Measurements from ENCODE around the gene TIMELESS.
"Not testable (repeated sequence)": the region's sequence is repeated elsewhere in the genome, so short reads cannot be mapped to it uniquely, and the experiment has no call there.

TIMELESS gene

GRCh38 chr12:56448860-56449621, at the start of gene TIMELESS:
Gene TIMELESS, minus strand, starts transcription at chr12:56449426. Its CDS starts 15,256 bp downstream, at chr12:56434170.
- TF ChIP-seq, protein P1, sequence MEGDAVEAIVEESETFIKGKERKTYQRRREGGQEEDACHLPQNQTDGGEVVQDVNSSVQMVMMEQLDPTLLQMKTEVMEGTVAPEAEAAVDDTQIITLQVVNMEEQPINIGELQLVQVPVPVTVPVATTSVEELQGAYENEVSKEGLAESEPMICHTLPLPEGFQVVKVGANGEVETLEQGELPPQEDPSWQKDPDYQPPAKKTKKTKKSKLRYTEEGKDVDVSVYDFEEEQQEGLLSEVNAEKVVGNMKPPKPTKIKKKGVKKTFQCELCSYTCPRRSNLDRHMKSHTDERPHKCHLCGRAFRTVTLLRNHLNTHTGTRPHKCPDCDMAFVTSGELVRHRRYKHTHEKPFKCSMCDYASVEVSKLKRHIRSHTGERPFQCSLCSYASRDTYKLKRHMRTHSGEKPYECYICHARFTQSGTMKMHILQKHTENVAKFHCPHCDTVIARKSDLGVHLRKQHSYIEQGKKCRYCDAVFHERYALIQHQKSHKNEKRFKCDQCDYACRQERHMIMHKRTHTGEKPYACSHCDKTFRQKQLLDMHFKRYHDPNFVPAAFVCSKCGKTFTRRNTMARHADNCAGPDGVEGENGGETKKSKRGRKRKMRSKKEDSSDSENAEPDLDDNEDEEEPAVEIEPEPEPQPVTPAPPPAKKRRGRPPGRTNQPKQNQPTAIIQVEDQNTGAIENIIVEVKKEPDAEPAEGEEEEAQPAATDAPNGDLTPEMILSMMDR (IDR thresholded peaks at IDR 0.05; ENCODE audit: low read depth, low read length, missing control alignments) = no peak
- peak; percentile 70 for DNase-seq (ENCODE audit: low read depth)
- H3K4me3 ChIP-seq (ENCODE audit: low read depth, low read length) = peak within 1 kb of the TSS; percentile 64

GRCh38 chr12:56498126-56498902, 49.1 kb upstream of the TIMELESS start:
- not testable (repeated sequence) for DNase-seq (ENCODE audit: low read depth); H3K4me3 ChIP-seq (ENCODE audit: low read depth, low read length)

DNA sequence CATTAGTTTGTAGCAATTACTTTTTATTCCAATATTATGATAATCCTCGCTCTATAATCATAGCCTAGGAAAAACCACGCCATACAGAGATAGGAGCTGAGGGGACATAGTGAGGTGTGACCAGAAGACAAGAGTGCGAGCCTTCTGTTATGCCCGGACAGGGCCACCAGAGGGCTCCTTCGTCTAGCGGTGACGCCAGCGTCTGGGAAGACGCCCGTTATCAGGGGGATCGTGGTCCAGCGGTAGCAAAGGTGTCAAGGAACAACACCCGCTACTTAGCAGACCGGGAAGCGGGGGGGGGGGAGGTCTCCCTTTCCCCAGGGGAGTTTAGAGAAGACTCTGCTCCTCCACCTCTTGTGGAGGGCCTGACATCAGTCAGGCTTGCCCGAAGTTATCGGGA, 47.5 kb upstream of the TIMELESS start:
- TF ChIP-seq, protein P1 (IDR thresholded peaks at IDR 0.05; ENCODE audit: low read depth, low read length, missing control alignments) = peak; percentile 43
- DNase-seq (ENCODE audit: low read depth); H3K4me3 ChIP-seq (ENCODE audit: low read depth, low read length): not testable (repeated sequence)

- DNase-seq (ENCODE audit: low read depth); H3K4me3 ChIP-seq (ENCODE audit: low read depth, low read length): not testable (repeated sequence)
These were observed 45.3 kb upstream of the TIMELESS start for GRCh38 chr12:56494481-56494880.

- not testable (repeated sequence) for H3K4me3 ChIP-seq (ENCODE audit: low read depth, low read length); DNase-seq (ENCODE audit: low read depth)
These were observed 44.8 kb upstream of the TIMELESS start for GRCh38 chr12:56494106-56494415.

GRCh38 chr12:56493409-56494105, 44.3 kb upstream of the TIMELESS start:
- DNase-seq (ENCODE audit: low read depth); H3K4me3 ChIP-seq (ENCODE audit: low read depth, low read length): not testable (repeated sequence)

DNA sequence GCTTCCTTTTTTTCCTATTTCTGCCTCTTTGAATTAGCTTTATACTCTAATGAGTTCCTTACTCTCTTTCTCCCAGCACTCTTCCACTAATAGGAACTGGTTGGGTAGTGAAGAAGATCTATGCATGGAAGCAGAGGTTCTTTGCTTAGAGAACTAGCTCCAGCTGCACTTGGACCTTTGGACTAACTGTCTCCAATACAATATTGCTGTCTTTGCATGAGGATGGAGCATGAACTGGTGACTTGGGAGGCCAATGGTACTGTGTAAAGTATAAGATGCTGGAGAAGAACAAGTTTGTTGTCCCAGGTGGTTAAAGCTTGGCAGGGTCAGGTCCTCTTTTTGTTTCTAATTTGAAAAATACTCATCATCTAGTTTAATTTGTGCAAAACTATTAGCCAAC, 41.1 kb upstream of the TIMELESS start:
- no peak overlapping the region for H3K4me3 ChIP-seq (ENCODE audit: low read depth, low read length)
- TF ChIP-seq, protein P1 (IDR thresholded peaks at IDR 0.05; ENCODE audit: low read depth, low read length, missing control alignments) = no peak
- no peak for DNase-seq (ENCODE audit: low read depth)

GRCh38 chr12:56488041-56488955, 39.1 kb upstream of the TIMELESS start, which contains the start of gene GLS2:
Gene GLS2, minus strand, starts transcription at chr12:56488161. Its CDS starts 43 bp downstream, at chr12:56488118.
- TF ChIP-seq, protein P1 (IDR thresholded peaks at IDR 0.05; ENCODE audit: low read depth, low read length, missing control alignments) = no peak
- DNase-seq (ENCODE audit: low read depth) = peak; percentile 46
- H3K4me3 ChIP-seq (ENCODE audit: low read depth, low read length) = peak within 1 kb of the TSS; percentile 53

Data from GM12864 (cell line).